Dermis microvascular lymphatic vessel endothelial cell (primary cell): ENCODE measurements around the gene PRG2. TPM values are rescaled to one million over a fixed set of nuclear protein-coding genes. Genes with fewer than 3 reads are reported as not detected.

Experiments
- DNase-seq, 2 donors: peaks; one replicate each; pipeline versions ENCODE4 v3.0.0 to v3.0.0-alpha.2; 2010; ENCODE audit warnings: low read depth in 2 of 2
- total RNA-seq: library from RNA; depleted of rRNA; stranded (reverse); fragments of >200 nt; gene quantifications from 2 replicates; pipeline ENCODE4 v1.2.1, GENCODE V29; 2014

The PRG2 gene
- total RNA-seq, 1 donor from 2014 or later, result under 0.01 TPM

- no peak for DNase-seq
These were observed 7.0 kb upstream of the PRG2 start for GRCh38 chr11:57397394-57397990.

- no peak for DNase-seq
These were observed 6.3 kb upstream of the PRG2 start for GRCh38 chr11:57396744-57397143.

GRCh38 chr11:57395905-57396623 is 5.6 kb upstream of the PRG2 start:
- DNase-seq, result no peak

- no peak for DNase-seq
These were observed 3.9 kb upstream of the PRG2 start for GRCh38 chr11:57394203-57394965.

GRCh38 chr11:57392763-57393105 is 2.3 kb upstream of the PRG2 start:
- DNase-seq, result no peak

GRCh38 chr11:57392066-57392762 is 1.8 kb upstream of the PRG2 start:
- no peak for DNase-seq

- no peak for DNase-seq
These were observed 1.1 kb upstream of the PRG2 start for GRCh38 chr11:57391539-57391938.

GRCh38 chr11:57391111-57391510 is 661 bp upstream of the PRG2 start:
- DNase-seq, result no peak

GRCh38 chr11:57387289-57388030 is 3.0 kb downstream of the PRG2 start:
- peak in 1 of 2 donors; percentile 54 for DNase-seq

GRCh38 chr11:57386178-57386940 is 4.1 kb downstream of the PRG2 start:
- no peak for DNase-seq

- DNase-seq, result no peak
These were observed 9.5 kb downstream of the PRG2 start, which contains the start of gene PRG3 for GRCh38 chr11:57380975-57381374. PRG3 (minus strand) TSS chr11:57381150; CDS start chr11:57380708, 442 bp downstream.

GRCh38 chr11:57379732-57380131 is 10.7 kb downstream of the PRG2 start:
- peak in 1 of 2 donors; percentile 28 for DNase-seq

- no peak for DNase-seq
These were observed 12.3 kb downstream of the PRG2 start for GRCh38 chr11:57378186-57378585.

- DNase-seq, result no peak
These were observed 13.3 kb downstream of the PRG2 start for GRCh38 chr11:57377107-57377506.

GRCh38 chr11:57376095-57377090 is 14.1 kb downstream of the PRG2 start:
- DNase-seq, result no peak

GRCh38 chr11:57375490-57375889 is 15.0 kb downstream of the PRG2 start:
- DNase-seq, result no peak

GRCh38 chr11:57374966-57375365 is 15.5 kb downstream of the PRG2 start:
- no peak for DNase-seq

GRCh38 chr11:57373146-57373545 is 17.3 kb downstream of the PRG2 start:
- DNase-seq, result no peak

- DNase-seq, result no peak
These were observed 19.5 kb downstream of the PRG2 start for GRCh38 chr11:57370941-57371340.
